GM12864 (cell line): ENCODE data around the gene TRMT10C.

Source experiments
- DNase-seq: peaks from one replicate; pipeline ENCODE4 v3.0.0-alpha.2; 2011; ENCODE audit warnings: low read depth
- H3K4me3 ChIP-seq: 2 replicates; pipeline ENCODE4 v1.5.1; 2011; ENCODE audit warnings: mild to moderate bottlenecking, low read depth, low read length, control low read depth
- CTCF ChIP-seq: IDR thresholded peaks from 2 replicates; pipeline ENCODE4 v1.5.1; 2011; ENCODE audit warnings: low read depth, mild to moderate bottlenecking, moderate library complexity, low read length, control low read depth, inconsistent platforms; ENCODE audit errors: missing control alignments

The TRMT10C gene

GRCh38 chr3:101573449-101574387, 12.1 kb downstream of the TRMT10C start, which contains the start of gene PCNP:
Gene PCNP, plus strand, starts transcription at chr3:101574180. Its CDS starts 36 bp downstream, at chr3:101574216.
- H3K4me3 ChIP-seq: peak within 1 kb of the TSS; percentile 65
- TF ChIP-seq CTCF: peak; percentile 82
- peak; percentile 97 for DNase-seq

- DNase-seq: no peak
- no peak for TF ChIP-seq CTCF
- H3K4me3 ChIP-seq: peak overlapping the region; percentile 65
These were observed 12.9 kb downstream of the TRMT10C start for GRCh38 chr3:101574388-101575112.

GRCh38 chr3:101577286-101577685, 15.6 kb downstream of the TRMT10C start:
- TF ChIP-seq CTCF: no peak
- no peak for DNase-seq
- H3K4me3 ChIP-seq: no peak overlapping the region; the same call in 1 of the 2 replicates

- no peak overlapping the region for H3K4me3 ChIP-seq
- no peak for DNase-seq
- no peak for TF ChIP-seq CTCF
These were observed 26.9 kb downstream of the TRMT10C start for GRCh38 chr3:101588616-101589015.

- DNase-seq: no peak
- no peak overlapping the region for H3K4me3 ChIP-seq
- TF ChIP-seq CTCF: no peak
These were observed 29.4 kb downstream of the TRMT10C start for GRCh38 chr3:101591071-101591470.

GRCh38 chr3:101602731-101603130, 41.1 kb downstream of the TRMT10C start:
- no peak overlapping the region for H3K4me3 ChIP-seq
- DNase-seq: no peak
- no peak for TF ChIP-seq CTCF
